A549 (cell line): ENCODE data around the gene LATS2. TPM values are rescaled to one million over a fixed set of nuclear protein-coding genes. Genes with fewer than 3 reads are reported as not detected.

ENCODE experiments used
- ATAC-seq, 2 experiments: fragments of 200-7000 bp in 1 of 2; fragments of >200 bp in 1 of 2; cut with Nextera tagmentation in 1 of 2; cut with Tn5 transposase in 1 of 2; 3 replicates each; pipeline versions ENCODE4 v1.8.0 to v1.9.1; 2018 to 2020; ENCODE audit warnings: mild to moderate bottlenecking in 1 of 2, moderate library complexity in 1 of 2
- CTCF ChIA-PET: fragments of 300-600 bp; sonication (Branson Sonifier 250); formaldehyde crosslinking; extraction: SDS; loops from one replicate; lab custom pipeline; 2021; ENCODE audit warnings: antibody characterized with exemption, inconsistent platforms; lab: Yijun Ruan, JAX
- POLR2A ChIA-PET: fragments of 350-600 bp; formaldehyde crosslinking; extraction: SDS; loops from one replicate; lab custom pipeline; 2021; ENCODE audit warnings: antibody characterized with exemption, inconsistent platforms; lab: Yijun Ruan, JAX
- DNase-seq, 2 experiments: peaks; one replicate each; pipeline versions ENCODE4 v3.0.0 to v3.0.0-alpha.2; 2011 to 2016; ENCODE audit warnings: low read depth in 1 of 2, low spot score in 1 of 2
- FAIRE-seq: peaks from 2 replicates; lab custom pipeline; 2011; peaks lifted over from hg19 to GRCh38; lab: Jason Lieb, UNC
- H3K27ac ChIP-seq, 2 experiments: fragments of >200 bp; sonication (Bioruptor Twin); formaldehyde crosslinking; 3 replicates each; pipeline ENCODE4 v1.5.1; 2016 to 2017
- H3K4me1 ChIP-seq: fragments of >200 bp; sonication (Bioruptor Twin); formaldehyde crosslinking; 3 replicates; pipeline ENCODE4 v1.6.1; 2016
- H3K4me2 ChIP-seq: fragments of >200 bp; sonication (Bioruptor Twin); formaldehyde crosslinking; 3 replicates; pipeline ENCODE4 v1.6.1; 2016
- H3K4me3 ChIP-seq: fragments of >200 bp; sonication (Bioruptor Twin); formaldehyde crosslinking; 3 replicates; pipeline ENCODE4 v1.5.1; 2016
- H3K9me3 ChIP-seq: fragments of >200 bp; sonication (Bioruptor Twin); formaldehyde crosslinking; 3 replicates; pipeline ENCODE4 v1.6.1; 2016
- CBX2 ChIP-seq: fragments of 200-600 bp; sonication (generic); IDR thresholded peaks from 2 replicates; pipeline ENCODE4 v1.6.1; 2016; ENCODE audit warnings: low read depth, mild to moderate bottlenecking, borderline replicate concordance
- CBX8 ChIP-seq: fragments of 200-600 bp; sonication (generic); IDR thresholded peaks from 2 replicates; pipeline ENCODE4 v1.6.1; 2016
- CHD2 ChIP-seq: fragments of 150-350 bp; IDR thresholded peaks from 2 replicates; pipeline ENCODE4 v1.6.1; 2014; ENCODE audit warnings: low read length; ENCODE audit not compliant: partially characterized antibody
- CHD4 ChIP-seq: fragments of 200-600 bp; sonication (generic); IDR thresholded peaks from 2 replicates; pipeline ENCODE4 v1.6.1; 2016; ENCODE audit warnings: antibody characterized with exemption, mild to moderate bottlenecking, borderline replicate concordance
- E2F6 ChIP-seq: IDR thresholded peaks from 2 replicates; pipeline ENCODE4 v1.6.1; 2012; ENCODE audit warnings: low read depth, borderline replicate concordance
- EHF ChIP-seq: fragments of 250-450 bp; sonication (Bioruptor Pico); IDR thresholded peaks from 2 replicates; pipeline ENCODE4 v1.5.0; 2020; ENCODE audit warnings: mild to moderate bottlenecking
- EHMT2 ChIP-seq: fragments of 200-600 bp; sonication (generic); IDR thresholded peaks from 2 replicates; pipeline ENCODE4 v1.6.1; 2016; ENCODE audit warnings: antibody characterized with exemption, low read depth, mild to moderate bottlenecking, moderate library complexity
- ESRRA ChIP-seq: fragments of 150-350 bp; IDR thresholded peaks from 2 replicates; pipeline ENCODE4 v1.6.1; 2014; ENCODE audit warnings: mild to moderate bottlenecking, low read length, borderline replicate concordance
- HDAC2 ChIP-seq: fragments of 200-600 bp; sonication (generic); IDR thresholded peaks from 2 replicates; pipeline ENCODE4 v1.6.1; 2016
- HOXA7 ChIP-seq: fragments of 250-450 bp; sonication (Bioruptor Pico); IDR thresholded peaks from 2 replicates; pipeline ENCODE4 v1.5.0; 2020; ENCODE audit warnings: mild to moderate bottlenecking, moderate library complexity
- JUN ChIP-seq, 2 experiments: fragments of >200 bp; sonication (Bioruptor Twin); formaldehyde crosslinking; IDR thresholded peaks; 2 replicates in 1 of 2; 3 replicates in 1 of 2; pipeline ENCODE4 v1.6.1; 2016 to 2017
- JUNB ChIP-seq: fragments of >200 bp; sonication (Bioruptor Twin); formaldehyde crosslinking; IDR thresholded peaks from 2 replicates; pipeline ENCODE4 v1.6.1; 2016
- MAX ChIP-seq: IDR thresholded peaks from 2 replicates; pipeline ENCODE4 v1.6.1; 2012
- PBX3 ChIP-seq: IDR thresholded peaks from 2 replicates; pipeline ENCODE4 v1.6.1; 2012
- POLR2A ChIP-seq: IDR thresholded peaks from 2 replicates; pipeline ENCODE4 v1.6.1; 2012; ENCODE audit warnings: mild to moderate bottlenecking, low read length
- RARB ChIP-seq: fragments of 250-450 bp; sonication (Bioruptor Pico); IDR thresholded peaks from 2 replicates; pipeline ENCODE4 v1.8.0; 2021; ENCODE audit warnings: mild to moderate bottlenecking, moderate library complexity
- RFX5 ChIP-seq: fragments of 450-650 bp; IDR thresholded peaks from 2 replicates; pipeline ENCODE4 v1.7.1; 2014; ENCODE audit warnings: antibody characterized with exemption, mild to moderate bottlenecking, moderate library complexity
- ZFP36 ChIP-seq: fragments of 450-650 bp; IDR thresholded peaks from 2 replicates; pipeline ENCODE4 v1.6.1; 2014; ENCODE audit warnings: borderline replicate concordance; ENCODE audit not compliant: partially characterized antibody
- ZNF302 ChIP-seq: fragments of 250-450 bp; sonication (Bioruptor Pico); IDR thresholded peaks from 2 replicates; pipeline ENCODE4 v1.9.0; 2021; ENCODE audit warnings: inconsistent platforms, mild to moderate bottlenecking, moderate library complexity
- WGBS: methylation state at CpG from one replicate; pipeline ENCODE4 v1.1.6; 2017; ENCODE audit errors: missing lambda C conversion rate; 5-methylcytosine and 5-hydroxymethylcytosine counted together
- polyA plus RNA-seq, 4 experiments: library from polyadenylated mRNA; depleted of rRNA in 3 of 4; stranded (reverse); fragments of >200 nt; fragmentation: RNase III in 1 of 4; extraction: RNeasy Plus Mini Kit Qiagen cat#74134 plus additional on column Dnase treatment in 1 of 4; gene quantifications; 2 replicates in 3 of 4; 3 replicates in 1 of 4; pipeline ENCODE4 v1.2.3, GENCODE V29; 2011 to 2017
- TF ChIP-seq, protein P1 (sequence below): fragments of 450-650 bp; IDR thresholded peaks from 2 replicates; pipeline ENCODE4 v1.6.1; 2014; ENCODE audit warnings: antibody characterized with exemption
- TF ChIP-seq, protein P2 (sequence below): fragments of 250-450 bp; sonication (Bioruptor Pico); IDR thresholded peaks from 2 replicates; pipeline ENCODE4 v1.5.0; 2020; ENCODE audit warnings: low read depth, mild to moderate bottlenecking, moderate library complexity
- TF ChIP-seq, protein P3 (sequence below): fragments of >200 bp; sonication (Bioruptor Twin); formaldehyde crosslinking; IDR thresholded peaks from 3 replicates; pipeline ENCODE4 v1.6.1; 2016

Gene LATS2
- polyA plus RNA-seq, 2 of the 4 experiments (the other 2 are of a cell fraction) = 7.8 to 7.9 TPM

DNA sequence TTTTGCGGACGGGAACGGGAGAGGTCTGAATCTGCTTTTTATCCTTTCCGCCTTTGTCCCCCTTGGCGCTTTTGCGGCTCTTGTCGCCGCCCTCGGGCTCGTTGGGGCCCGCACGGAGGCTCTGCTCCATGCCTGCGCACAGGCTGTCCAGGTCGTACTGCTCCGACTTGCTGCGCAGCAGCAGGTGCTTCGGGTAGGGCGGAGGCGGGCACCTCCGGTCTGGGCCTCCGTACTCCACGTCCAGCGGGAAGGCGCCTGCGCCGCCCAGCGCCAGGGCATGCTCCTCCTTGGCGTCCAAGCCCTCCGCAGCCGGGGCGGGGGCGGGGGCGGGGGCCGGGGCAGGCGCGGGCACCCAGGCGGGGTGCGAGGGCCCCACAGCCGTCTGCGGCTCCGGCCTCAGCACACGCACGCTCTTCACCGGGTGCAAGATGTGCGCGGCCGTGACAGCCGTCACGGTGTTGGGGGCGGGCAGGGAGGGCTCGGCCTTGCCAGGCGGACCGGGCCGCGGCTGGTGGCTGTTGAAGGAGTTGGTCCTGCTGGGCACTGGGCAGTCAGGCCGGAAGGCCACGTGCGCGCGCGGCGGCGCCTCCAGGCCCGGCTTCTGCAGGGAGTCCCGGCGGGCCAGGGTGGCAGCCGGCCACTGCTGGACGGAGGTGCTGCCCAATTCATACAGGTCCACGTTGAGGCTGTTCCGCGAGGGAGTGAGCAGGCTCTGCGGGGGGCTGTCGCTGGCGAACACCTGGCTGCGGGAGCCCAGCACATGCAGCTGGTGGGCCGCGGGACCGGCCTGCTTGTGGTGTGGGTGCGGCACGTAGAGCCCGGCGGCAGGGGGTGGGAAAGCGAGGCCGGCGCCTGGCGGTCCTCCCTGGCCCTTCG is 73.1 kb downstream of the LATS2 start:
- no peaks in the 10 kb centered on the region for H3K9me3 ChIP-seq
- H3K27ac ChIP-seq = no peak overlapping the region
- no peak for FAIRE-seq
- TF ChIP-seq PBX3 (no peak), CBX8 (no peak), CHD4 (no peak), RFX5 (no peak), EHF (CRISPR knock-in tag) (no peak), HOXA7 (CRISPR knock-in tag) (no peak)
- TF ChIP-seq, protein P1, sequence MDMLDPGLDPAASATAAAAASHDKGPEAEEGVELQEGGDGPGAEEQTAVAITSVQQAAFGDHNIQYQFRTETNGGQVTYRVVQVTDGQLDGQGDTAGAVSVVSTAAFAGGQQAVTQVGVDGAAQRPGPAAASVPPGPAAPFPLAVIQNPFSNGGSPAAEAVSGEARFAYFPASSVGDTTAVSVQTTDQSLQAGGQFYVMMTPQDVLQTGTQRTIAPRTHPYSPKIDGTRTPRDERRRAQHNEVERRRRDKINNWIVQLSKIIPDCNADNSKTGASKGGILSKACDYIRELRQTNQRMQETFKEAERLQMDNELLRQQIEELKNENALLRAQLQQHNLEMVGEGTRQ = no peak
- WGBS = 98% methylated on average over 14 of the region's 87 CpGs
- H3K4me2 ChIP-seq = no peak overlapping the region
- POLR2A ChIA-PET = no interaction called here
- no peak for DNase-seq
- ATAC-seq = no peak
- no peaks in the 10 kb centered on the region for H3K4me1 ChIP-seq
- no peak overlapping the region for H3K4me3 ChIP-seq
- CTCF ChIA-PET = no interaction called here

DNA sequence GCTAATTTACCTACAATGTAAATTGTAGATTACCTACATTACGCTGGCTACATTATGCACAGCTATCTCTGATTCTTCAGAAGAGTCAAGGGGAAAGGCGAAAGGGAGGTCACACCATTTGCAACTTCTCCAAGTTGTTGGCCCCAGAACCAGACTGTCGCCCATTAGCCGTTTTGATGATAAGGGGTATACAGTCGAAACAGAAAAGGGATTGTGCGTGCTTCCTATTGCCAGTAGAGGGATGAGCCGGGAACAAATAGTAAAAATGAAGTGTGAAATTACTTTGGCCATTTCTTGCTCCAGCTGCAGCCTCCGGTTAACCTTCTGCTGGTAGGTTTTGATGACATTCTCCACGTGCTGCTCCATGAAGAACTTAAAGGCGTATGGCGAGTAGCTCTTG is 73.8 kb downstream of the LATS2 start:
- 92% methylated on average over 11 of the region's 11 CpGs for WGBS
- CTCF ChIA-PET = no interaction called here
- no peaks in the 10 kb centered on the region for H3K4me1 ChIP-seq
- no peak overlapping the region for H3K27ac ChIP-seq
- no peak overlapping the region for H3K4me2 ChIP-seq
- TF ChIP-seq JUNB (no peak), E2F6 (no peak), RARB (no peak), JUN (IDR thresholded peaks at IDR 0.05) (no peak), HDAC2 (no peak), POLR2A (no peak), ZNF302 (CRISPR knock-in tag) (no peak), HOXA7 (CRISPR knock-in tag) (no peak), CBX8 (no peak)
- TF ChIP-seq, protein P2, sequence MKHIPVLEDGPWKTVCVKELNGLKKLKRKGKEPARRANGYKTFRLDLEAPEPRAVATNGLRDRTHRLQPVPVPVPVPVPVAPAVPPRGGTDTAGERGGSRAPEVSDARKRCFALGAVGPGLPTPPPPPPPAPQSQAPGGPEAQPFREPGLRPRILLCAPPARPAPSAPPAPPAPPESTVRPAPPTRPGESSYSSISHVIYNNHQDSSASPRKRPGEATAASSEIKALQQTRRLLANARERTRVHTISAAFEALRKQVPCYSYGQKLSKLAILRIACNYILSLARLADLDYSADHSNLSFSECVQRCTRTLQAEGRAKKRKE (CRISPR knock-in tag) = no peak
- TF ChIP-seq, all 56 proteins: peak for 0
- FAIRE-seq (no peak), DNase-seq (no peak), ATAC-seq (no peak)
- Histone ChIP-seq H3K9me3 (no peaks in the 10 kb centered on the region), H3K4me3 (no peak overlapping the region)
- POLR2A ChIA-PET = no interaction called here

DNA sequence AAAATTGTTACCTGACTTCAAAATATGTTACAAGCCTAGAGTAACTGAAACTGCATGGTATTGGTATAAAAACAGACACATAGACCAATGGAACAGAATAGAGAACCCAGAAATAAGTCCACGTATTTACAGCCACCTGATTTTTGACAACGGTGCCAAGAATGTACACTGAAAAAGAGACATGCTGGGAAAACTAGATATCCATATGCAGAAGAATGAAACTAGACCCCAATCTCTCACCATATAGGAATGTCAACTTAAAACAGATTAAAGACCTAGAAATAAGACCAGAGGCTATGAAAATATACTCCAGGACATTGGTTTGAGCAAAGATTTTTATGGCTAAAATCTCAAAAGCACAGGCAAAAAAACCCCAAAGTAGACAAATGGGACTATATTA is 76.5 kb downstream of the LATS2 start:
- no peak for DNase-seq
- FAIRE-seq = no peak
- Histone ChIP-seq H3K9me3 (no peaks in the 10 kb centered on the region), H3K4me1 (no peaks in the 10 kb centered on the region), H3K27ac (no peak overlapping the region), H3K4me3 (no peak overlapping the region), H3K4me2 (no peak overlapping the region)
- ChIA-PET CTCF (interaction anchor here (1.0 kb wide), 1 partner anchor 11 kb away, joined by 3 read pairs; no protein-coding TSS in a partner anchor), POLR2A (interaction anchor here (0.7 kb wide), 1 partner anchor 51 kb away, joined by 3 read pairs; no protein-coding TSS in a partner anchor)
- WGBS = 91% methylated on average over 2 of the region's 2 CpGs
- no peak for TF ChIP-seq ZFP36
- no peak for TF ChIP-seq RFX5
- no peak for ATAC-seq

- no peak for ATAC-seq
- DNase-seq = no peak
- Histone ChIP-seq H3K4me3 (no peak overlapping the region), H3K27ac (no peak overlapping the region), H3K9me3 (no peaks in the 10 kb centered on the region)
- WGBS = 94% methylated on average over 11 of the region's 11 CpGs
- TF ChIP-seq, protein P3, sequence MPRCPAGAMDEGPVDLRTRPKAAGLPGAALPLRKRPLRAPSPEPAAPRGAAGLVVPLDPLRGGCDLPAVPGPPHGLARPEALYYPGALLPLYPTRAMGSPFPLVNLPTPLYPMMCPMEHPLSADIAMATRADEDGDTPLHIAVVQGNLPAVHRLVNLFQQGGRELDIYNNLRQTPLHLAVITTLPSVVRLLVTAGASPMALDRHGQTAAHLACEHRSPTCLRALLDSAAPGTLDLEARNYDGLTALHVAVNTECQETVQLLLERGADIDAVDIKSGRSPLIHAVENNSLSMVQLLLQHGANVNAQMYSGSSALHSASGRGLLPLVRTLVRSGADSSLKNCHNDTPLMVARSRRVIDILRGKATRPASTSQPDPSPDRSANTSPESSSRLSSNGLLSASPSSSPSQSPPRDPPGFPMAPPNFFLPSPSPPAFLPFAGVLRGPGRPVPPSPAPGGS = no peak
- TF ChIP-seq CBX2 (no peak), MAX (no peak), CHD2 (no peak), ESRRA (no peak), EHMT2 (no peak), HOXA7 (CRISPR knock-in tag) (no peak)
- TF ChIP-seq, protein P1 = no peak
- TF ChIP-seq, all 56 proteins: peak for 0
- H3K4me2 ChIP-seq = no peak overlapping the region
- no peak for FAIRE-seq
- H3K4me1 ChIP-seq = no peaks in the 10 kb centered on the region
- CTCF ChIA-PET = no interaction called here
- POLR2A ChIA-PET = no interaction called here
These were observed 78.0 kb downstream of the LATS2 start for GRCh38 chr13:20983386-20983785.
